DLD1 (cell line): ENCODE data around the gene ARHGEF39.

Experiments
- in situ Hi-C: cut with HindIII; loops from 2 replicates; pipeline ENCODE4 v1.10.0; 2017; ENCODE audit warnings: low sequenced_read_pairs

Gene ARHGEF39

DNA sequence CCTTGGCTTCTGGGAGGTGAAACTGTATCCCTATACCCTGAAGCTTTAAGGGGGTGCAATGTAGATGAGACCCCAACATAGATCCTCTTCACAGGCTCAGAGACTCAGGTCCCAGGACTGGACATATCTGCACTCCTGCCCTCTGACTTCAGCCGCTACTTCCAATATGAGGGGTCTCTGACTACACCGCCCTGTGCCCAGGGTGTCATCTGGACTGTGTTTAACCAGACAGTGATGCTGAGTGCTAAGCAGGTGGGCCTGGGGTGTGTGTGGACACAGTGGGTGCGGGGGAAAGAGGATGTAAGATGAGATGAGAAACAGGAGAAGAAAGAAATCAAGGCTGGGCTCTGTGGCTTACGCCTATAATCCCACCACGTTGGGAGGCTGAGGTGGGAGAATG is 14.1 kb upstream of the ARHGEF39 start:
- in situ Hi-C loops = no loop called here

- in situ Hi-C loops = no loop called here
Observed at GRCh38 chr9:35675732-35676392, 10.9 kb upstream of the ARHGEF39 start.

- in situ Hi-C loops = no loop called here
Observed at GRCh38 chr9:35675204-35675603, 10.2 kb upstream of the ARHGEF39 start.

GRCh38 chr9:35674025-35674361 is 9.0 kb upstream of the ARHGEF39 start:
- in situ Hi-C loops = no loop called here

- in situ Hi-C loops = no loop called here
Observed at GRCh38 chr9:35673132-35674024, 8.4 kb upstream of the ARHGEF39 start, which contains the start of gene CA9. Gene CA9 (plus strand): TSS chr9:35673928. CDS start chr9:35673960, 32 bp downstream.

DNA sequence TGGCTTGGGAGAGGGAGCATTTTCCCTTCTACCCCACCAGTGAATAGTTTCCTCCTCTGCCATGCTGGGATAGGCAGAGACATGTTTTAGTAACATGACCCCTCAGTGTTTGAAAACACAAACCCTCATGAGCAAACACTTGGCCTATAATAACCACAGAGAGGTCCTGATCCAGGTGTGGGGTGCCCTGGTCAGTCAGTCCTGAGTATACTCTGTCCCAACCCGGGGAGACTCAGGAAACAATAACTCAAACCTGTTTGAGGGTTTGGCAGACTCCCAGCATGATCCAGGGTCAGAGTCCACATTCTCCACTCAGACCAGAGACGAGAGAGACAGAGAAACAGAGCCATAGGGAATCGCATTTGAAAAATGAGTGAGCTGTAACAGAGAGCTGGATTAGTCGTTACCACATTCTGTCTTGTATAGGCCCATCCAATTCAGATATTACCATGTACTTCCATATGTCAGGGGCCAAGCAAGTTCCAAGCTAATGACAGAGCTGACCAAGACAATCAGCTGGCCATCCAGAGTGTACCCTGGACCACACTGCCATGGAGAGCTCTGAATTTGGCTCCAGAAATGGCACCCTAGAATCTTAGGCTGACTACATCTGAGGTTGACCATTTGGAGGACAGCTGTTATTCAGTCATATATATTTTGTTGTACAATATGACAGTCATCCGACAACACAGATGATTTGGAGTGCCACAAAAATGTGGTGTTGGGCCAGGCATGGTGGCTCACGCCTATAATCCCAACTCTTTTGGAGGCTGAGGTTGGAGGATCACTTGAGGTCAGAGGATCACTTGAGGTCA is 4.5 kb upstream of the ARHGEF39 start:
- in situ Hi-C loops = no loop called here

GRCh38 chr9:35667939-35668338 is 2.9 kb upstream of the ARHGEF39 start:
- in situ Hi-C loops = no loop called here

GRCh38 chr9:35666549-35666948 is 1.6 kb upstream of the ARHGEF39 start:
- in situ Hi-C loops = no loop called here

DNA sequence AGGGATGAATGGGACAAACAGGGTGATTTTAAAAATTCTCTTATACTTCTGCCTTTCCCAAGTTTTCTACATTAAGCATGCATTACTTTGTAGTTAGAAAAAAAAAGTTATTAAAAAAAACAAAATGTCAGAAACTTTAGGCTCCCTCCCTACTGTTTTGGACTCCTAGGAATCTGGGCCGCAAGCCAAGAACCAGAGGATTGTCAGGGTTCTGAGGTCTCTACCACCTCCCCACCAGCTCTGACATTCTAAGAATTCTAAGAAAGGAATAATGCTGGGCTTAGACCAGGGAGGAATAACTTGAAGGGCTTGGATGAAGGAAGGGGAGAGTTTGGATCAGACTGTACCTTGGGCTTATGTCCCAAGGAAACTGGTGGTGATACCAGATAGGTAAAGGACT is 1.1 kb upstream of the ARHGEF39 start:
- in situ Hi-C loops = no loop called here

GRCh38 chr9:35665471-35665818 is 450 bp upstream of the ARHGEF39 start:
- in situ Hi-C loops = no loop called here

- in situ Hi-C loops = no loop called here
Observed at GRCh38 chr9:35662437-35662836, 2.6 kb downstream of the ARHGEF39 start.

DNA sequence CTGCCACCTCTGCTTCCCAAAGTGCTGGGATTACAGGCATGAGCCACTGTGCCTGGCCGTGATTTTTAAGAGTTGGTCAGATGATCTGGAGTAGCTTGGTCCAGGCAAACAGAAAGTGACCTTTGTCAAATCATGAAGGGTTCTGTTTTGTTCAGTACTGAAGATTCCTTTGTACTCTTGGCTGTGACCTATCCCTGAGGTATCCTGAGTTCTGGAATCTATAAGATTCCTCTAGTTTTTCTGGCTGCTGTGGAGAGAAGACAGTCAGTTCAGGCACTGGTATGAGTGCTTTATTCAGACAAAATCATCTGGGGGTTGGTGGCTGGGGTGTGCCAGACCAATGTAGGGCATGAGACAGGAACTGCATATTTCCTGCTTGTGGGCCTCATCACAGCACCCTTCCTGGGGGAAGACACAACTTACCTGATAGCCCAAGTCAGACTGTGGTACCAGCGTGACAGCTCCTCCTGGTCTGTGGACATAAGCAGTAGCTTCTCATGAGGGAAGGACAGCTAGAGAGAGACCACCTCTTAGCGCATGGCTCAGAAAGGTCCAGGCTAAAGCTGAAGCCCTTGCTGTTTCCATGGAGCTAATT is 3.1 kb downstream of the ARHGEF39 start:
- in situ Hi-C loops = no loop called here

DNA sequence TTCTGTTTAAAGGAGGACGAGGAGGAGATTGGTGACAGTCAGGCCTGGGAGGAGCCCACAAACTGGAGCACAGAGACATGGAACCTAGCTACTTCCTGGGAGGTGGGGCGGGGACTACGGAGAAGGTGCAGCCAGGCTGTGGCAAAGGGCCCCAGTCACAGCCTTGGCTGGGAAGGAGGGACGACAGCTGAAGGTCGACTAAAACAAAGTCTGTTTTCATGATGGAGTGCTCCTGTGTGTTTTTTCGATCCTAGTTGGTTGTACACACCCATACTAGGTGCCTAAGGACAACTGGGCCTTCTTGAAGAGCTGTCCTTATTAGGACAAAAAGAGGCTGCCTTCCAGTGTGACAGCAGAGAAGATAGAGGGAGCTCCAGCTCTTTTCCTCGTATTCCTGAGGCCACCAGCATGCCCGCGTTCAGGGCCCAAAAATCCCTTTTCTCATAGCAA is 4.0 kb downstream of the ARHGEF39 start:
- in situ Hi-C loops = no loop called here

GRCh38 chr9:35659340-35659739 is 5.7 kb downstream of the ARHGEF39 start:
- in situ Hi-C loops = no loop called here

DNA sequence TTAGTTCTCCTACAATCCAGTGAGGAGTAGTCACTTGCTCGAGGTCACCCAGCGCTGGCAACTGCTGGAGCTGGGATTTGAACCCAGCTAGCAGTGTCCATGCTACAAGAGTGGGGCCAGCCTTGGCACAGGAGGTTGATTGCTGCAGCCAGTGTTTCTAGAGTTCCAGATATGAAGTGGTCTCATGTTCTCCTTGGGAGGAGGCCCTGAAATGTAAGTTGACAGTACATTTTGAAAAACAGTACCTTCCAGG is 6.1 kb downstream of the ARHGEF39 start:
- in situ Hi-C loops = no loop called here

DNA sequence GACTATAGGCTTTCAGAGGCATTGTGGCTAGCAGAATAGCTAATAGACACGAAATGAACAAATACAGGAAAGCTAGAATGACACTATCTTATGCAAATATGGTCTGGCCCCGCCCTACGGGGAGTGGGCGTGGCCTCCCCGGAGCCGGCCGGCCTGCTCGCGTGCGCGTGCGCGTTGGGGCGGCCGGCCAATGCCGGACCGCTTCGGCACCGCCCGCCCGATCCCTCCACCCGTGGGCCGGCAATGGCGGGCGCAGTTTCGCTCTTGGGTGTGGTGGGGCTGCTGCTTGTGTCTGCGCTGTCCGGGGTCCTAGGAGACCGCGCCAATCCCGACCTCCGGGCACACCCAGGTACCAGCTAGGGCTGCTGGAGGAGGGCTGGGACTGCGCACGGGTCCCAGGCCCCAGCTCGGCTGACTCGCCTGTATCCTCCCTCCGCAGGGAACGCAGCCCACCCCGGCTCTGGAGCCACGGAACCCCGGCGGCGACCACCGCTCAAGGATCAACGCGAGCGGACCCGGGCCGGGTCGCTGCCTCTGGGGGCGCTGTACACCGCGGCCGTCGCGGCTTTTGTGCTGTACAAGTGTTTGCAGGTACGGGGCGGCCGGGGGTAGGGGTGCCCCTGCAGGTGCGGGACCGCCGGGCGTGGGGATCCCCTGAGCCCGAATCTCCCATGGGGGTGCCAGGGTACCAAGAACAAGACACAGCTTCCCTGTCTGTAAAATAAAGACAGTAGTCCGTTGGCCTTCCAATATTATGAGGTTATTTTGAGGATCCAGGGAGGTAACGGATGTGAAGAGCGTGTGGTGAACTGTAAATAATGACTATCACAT is 6.6 kb downstream of the ARHGEF39 start, which contains the start of gene CCDC107:
TSS of gene CCDC107 (plus strand) at position 156 of the 831 bp plus-strand sequence. CDS start at position 244, 88 bp downstream.
- in situ Hi-C loops = no loop called here

GRCh38 chr9:35657546-35658136 is 7.4 kb downstream of the ARHGEF39 start, which contains the start of gene RMRP:
Gene RMRP (minus strand): TSS chr9:35658019.
- in situ Hi-C loops = no loop called here

DNA sequence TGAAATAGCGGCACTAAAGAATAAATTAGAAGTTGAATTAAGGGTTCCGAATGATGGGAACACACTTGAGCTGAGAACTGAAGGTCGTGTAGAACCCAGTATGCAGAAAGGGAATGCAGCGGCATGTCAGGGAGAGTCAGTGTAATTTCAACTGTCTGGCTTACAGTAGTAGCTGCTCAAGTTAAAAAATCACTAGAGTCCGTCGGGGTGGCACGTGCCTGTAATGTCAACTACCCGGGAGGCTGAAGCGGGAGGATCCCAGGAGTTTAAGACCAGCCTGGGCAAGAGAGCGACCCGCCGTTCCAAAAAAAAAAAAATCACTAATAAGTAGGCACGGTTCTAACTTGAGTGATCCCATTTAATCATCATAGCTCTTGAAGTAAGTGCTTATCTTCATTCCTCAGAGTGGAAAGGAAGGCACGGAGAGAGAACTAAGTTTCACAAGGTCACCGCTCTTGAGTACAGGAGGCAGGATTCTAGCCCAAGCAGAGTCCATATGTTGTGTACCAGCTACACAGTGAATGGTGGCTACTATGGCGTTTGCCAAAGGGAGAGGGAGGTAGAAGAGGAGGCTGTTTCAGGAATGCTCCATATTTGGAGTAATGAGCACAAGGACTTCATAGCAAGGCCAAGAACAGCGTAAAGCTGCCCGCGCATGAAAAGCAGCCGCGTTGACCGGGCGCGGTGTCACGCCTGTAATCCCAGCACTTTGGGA is 8.0 kb downstream of the ARHGEF39 start:
- in situ Hi-C loops = no loop called here

DNA sequence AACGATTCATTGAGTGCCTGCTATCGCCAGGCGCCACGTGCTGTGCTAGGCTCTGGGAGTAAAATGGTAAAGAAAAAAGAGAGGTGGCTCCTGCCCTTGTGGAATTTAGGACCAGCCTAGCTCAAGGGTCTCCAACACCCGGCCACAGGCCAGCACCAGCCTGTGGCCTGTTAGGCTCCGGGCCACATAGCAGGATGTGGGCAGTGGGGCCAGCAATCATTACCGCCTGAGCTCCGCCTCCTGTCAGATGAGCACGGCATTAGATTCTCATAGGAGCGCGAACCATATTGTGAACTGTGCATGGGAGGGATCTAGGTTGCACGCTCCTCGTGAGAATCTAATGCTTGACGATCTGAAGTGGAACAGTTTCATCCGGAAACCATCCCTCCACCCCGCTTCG is 8.6 kb downstream of the ARHGEF39 start:
- in situ Hi-C loops = no loop called here
